Fibroblast of lung (primary cell): ENCODE measurements around the gene SLAMF1.

Source experiments
- EZH2 ChIP-seq: IDR thresholded peaks from 2 replicates; pipeline ENCODE4 v1.5.1; 2012; ENCODE audit warnings: low read length, control low read depth, mild to moderate bottlenecking; ENCODE audit errors: missing control alignments
- TF ChIP-seq, protein P1 (sequence below), 2 donors: IDR thresholded peaks in 1 of 2; conservative IDR thresholded peaks in 1 of 2; 1 replicate in 1 of 2; 2 replicates in 1 of 2; pipeline ENCODE4 v1.5.1; 2011 to 2012; ENCODE audit warnings: low read length in 2 of 2, control low read depth in 1 of 2, inconsistent platforms in 1 of 2, low read depth in 1 of 2, mild to moderate bottlenecking in 1 of 2

DNA sequence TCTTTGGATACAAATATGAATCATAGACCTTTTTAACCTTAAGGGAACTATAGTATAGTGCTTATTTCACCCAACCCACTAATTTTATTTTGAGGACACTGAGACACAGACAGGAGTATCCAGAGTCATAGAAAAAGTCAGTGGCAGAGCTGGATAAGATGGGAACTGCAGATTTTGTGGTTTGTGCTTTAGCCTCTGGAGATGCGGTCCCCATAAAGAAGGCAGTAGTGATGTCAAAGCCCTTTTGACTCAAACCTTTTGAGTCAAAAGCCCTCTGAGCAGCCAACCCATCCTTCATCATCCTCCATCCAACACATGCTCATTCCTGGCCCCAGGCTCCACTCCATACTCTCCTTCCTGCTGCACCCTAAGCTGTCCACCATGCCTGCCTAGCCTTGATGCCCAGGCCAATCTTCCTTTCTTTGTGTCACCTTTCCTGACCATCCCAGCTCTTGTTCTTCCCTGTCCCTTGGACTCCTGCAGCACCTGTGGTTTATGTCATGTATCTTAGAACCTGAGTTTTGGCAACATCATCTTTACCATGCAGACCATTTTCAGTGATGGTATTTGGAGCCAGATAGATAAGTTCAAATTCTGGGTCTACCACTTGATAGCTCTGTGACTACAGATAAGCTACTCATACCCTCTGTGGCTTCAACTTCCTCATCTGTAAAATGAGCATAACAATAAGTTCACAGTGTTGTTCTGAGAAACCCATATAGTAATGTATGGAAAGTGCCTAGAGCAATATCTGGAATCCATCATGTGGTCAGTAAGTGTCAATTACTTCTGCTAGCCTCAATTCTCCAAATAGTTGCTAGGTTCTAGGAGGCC is 20.1 kb downstream of the SLAMF1 start:
- TF ChIP-seq, protein P1, sequence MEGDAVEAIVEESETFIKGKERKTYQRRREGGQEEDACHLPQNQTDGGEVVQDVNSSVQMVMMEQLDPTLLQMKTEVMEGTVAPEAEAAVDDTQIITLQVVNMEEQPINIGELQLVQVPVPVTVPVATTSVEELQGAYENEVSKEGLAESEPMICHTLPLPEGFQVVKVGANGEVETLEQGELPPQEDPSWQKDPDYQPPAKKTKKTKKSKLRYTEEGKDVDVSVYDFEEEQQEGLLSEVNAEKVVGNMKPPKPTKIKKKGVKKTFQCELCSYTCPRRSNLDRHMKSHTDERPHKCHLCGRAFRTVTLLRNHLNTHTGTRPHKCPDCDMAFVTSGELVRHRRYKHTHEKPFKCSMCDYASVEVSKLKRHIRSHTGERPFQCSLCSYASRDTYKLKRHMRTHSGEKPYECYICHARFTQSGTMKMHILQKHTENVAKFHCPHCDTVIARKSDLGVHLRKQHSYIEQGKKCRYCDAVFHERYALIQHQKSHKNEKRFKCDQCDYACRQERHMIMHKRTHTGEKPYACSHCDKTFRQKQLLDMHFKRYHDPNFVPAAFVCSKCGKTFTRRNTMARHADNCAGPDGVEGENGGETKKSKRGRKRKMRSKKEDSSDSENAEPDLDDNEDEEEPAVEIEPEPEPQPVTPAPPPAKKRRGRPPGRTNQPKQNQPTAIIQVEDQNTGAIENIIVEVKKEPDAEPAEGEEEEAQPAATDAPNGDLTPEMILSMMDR (conservative IDR thresholded peaks at IDR 0.05 in 1 of 2, IDR thresholded peaks at IDR 0.05 in 1 of 2; ENCODE audit: low read depth in 1 of 2, low read length in 2 of 2), result no peak
- no peak for TF ChIP-seq EZH2
